Thyroid gland (tissue), 4 donors: ENCODE results near the gene PAM16.

Experiments
- CTCF ChIP-seq, 6 experiments: fragments of 200-600 bp in 3 of 6; fragments of 450-650 bp in 3 of 6; sonication (generic) in 3 of 6; IDR thresholded peaks; one replicate each; pipeline ENCODE4 v1.5.1; 2016 to 2019; ENCODE audit warnings: antibody characterized with exemption in 6 of 6, mild to moderate bottlenecking in 2 of 6, inconsistent platforms in 1 of 6, moderate library complexity in 1 of 6
- POLR2A ChIP-seq, 2 donors: fragments of 450-650 bp; IDR thresholded peaks; one replicate each; pipeline ENCODE4 v1.6.1; 2017; ENCODE audit warnings: antibody characterized with exemption in 2 of 2, mild to moderate bottlenecking in 2 of 2, moderate library complexity in 1 of 2

GRCh38 chr16:4347010-4347409 lies 4.1 kb downstream of the PAM16 start:
- TF ChIP-seq POLR2A (IDR thresholded peaks at IDR 0.05): no peak
- TF ChIP-seq CTCF (IDR thresholded peaks at IDR 0.05): no peak
